ENCODE results near the gene NXPE3.

NXPE3 gene

GRCh38 chr3:101829437-101829830, 50.4 kb downstream of the NXPE3 start:
- FAIRE-seq: no peak

- FAIRE-seq: no peak
Observed at GRCh38 chr3:101829874-101830273, 50.9 kb downstream of the NXPE3 start.

- FAIRE-seq: no peak
Observed at GRCh38 chr3:101833446-101833974, 54.5 kb downstream of the NXPE3 start.

- FAIRE-seq: no peak
Observed at GRCh38 chr3:101835676-101836075, 56.7 kb downstream of the NXPE3 start.

GRCh38 chr3:101836160-101836559, 57.1 kb downstream of the NXPE3 start:
- FAIRE-seq: no peak

- no peak for FAIRE-seq
Observed at GRCh38 chr3:101836652-101837598, 57.9 kb downstream of the NXPE3 start.

GRCh38 chr3:101838691-101839090, 59.7 kb downstream of the NXPE3 start:
- no peak for FAIRE-seq

GRCh38 chr3:101840066-101840465, 61.1 kb downstream of the NXPE3 start:
- FAIRE-seq: no peak

GRCh38 chr3:101842245-101842934, 63.4 kb downstream of the NXPE3 start:
- FAIRE-seq: peak; percentile 85

- no peak for FAIRE-seq
Observed at GRCh38 chr3:101842935-101843330, 63.9 kb downstream of the NXPE3 start.

GRCh38 chr3:101845425-101845824, 66.4 kb downstream of the NXPE3 start:
- FAIRE-seq: no peak

- FAIRE-seq: no peak
Observed at GRCh38 chr3:101846709-101847108, 67.7 kb downstream of the NXPE3 start.

GRCh38 chr3:101847328-101847727, 68.3 kb downstream of the NXPE3 start:
- FAIRE-seq: no peak

GRCh38 chr3:101848326-101848725, 69.3 kb downstream of the NXPE3 start:
- FAIRE-seq: no peak

GRCh38 chr3:101848754-101849713, 70.0 kb downstream of the NXPE3 start, which contains the start of gene NFKBIZ:
Gene NFKBIZ (plus strand): TSS chr3:101849514. CDS start chr3:101849629, 115 bp downstream.
- FAIRE-seq: no peak

- FAIRE-seq: no peak
Observed at GRCh38 chr3:101849714-101850245, 70.8 kb downstream of the NXPE3 start.

- no peak for FAIRE-seq
Observed at GRCh38 chr3:101850246-101851051, 71.4 kb downstream of the NXPE3 start.

GRCh38 chr3:101851072-101851770, 72.2 kb downstream of the NXPE3 start:
- FAIRE-seq: no peak

- FAIRE-seq: no peak
Observed at GRCh38 chr3:101851850-101852714, 73.1 kb downstream of the NXPE3 start.

Measured in G401.6 (cell line).